ENCODE data around the gene ENTPD2.
A peak's percentile ranks its signal among the peaks of the same experiment; 100 is the strongest.

The ENTPD2 gene

GRCh38 chr9:137045294-137046087 lies 8.4 kb downstream of the ENTPD2 start (continued):
- TF ChIP-seq ZNF391 (tag by site-specific recombination; IDR thresholded peaks at IDR 0.05; ENCODE audit: borderline replicate concordance, low read depth) (no peak), ZNF510 (tag by site-specific recombination; IDR thresholded peaks at IDR 0.05; ENCODE audit: insufficient replicate concordance) (no peak), ZNF274 (IDR thresholded peaks at IDR 0.05; ENCODE audit: low read length) (no peak), ZNF274 (tag by site-specific recombination; IDR thresholded peaks at IDR 0.05; ENCODE audit: borderline replicate concordance) (no peak), ZNF19 (tag by site-specific recombination; IDR thresholded peaks at IDR 0.05; ENCODE audit: low read depth) (no peak), ZSCAN4 (tag by site-specific recombination; IDR thresholded peaks at IDR 0.05) (no peak), ZNF133 (tag by site-specific recombination; IDR thresholded peaks at IDR 0.05) (no peak), ZNF211 (tag by site-specific recombination; IDR thresholded peaks at IDR 0.05; ENCODE audit: low read depth) (no peak), MYNN (tag by site-specific recombination; IDR thresholded peaks at IDR 0.05; ENCODE audit: borderline replicate concordance) (no peak), ZNF488 (tag by site-specific recombination; IDR thresholded peaks at IDR 0.05) (no peak), ZBTB26 (tag by site-specific recombination; optimal IDR thresholded peaks at IDR 0.05) (peak; percentile 68), ZNF398 (tag by site-specific recombination; IDR thresholded peaks at IDR 0.05) (no peak), ZNF473 (tag by site-specific recombination; IDR thresholded peaks at IDR 0.05) (no peak), PBX3 (CRISPR knock-in tag; IDR thresholded peaks at IDR 0.05) (no peak), ZNF660 (tag by site-specific recombination; IDR thresholded peaks at IDR 0.05) (no peak), ZBTB49 (tag by site-specific recombination; IDR thresholded peaks at IDR 0.05; ENCODE audit: low read depth) (no peak), ZNF324 (tag by site-specific recombination; IDR thresholded peaks at IDR 0.05) (no peak), KLF17 (tag by site-specific recombination; IDR thresholded peaks at IDR 0.05) (no peak), HIC1 (tag by site-specific recombination; IDR thresholded peaks at IDR 0.05) (peak; percentile 83), ZNF626 (tag by site-specific recombination; IDR thresholded peaks at IDR 0.05) (no peak), ZNF600 (tag by site-specific recombination; IDR thresholded peaks at IDR 0.05) (peak; percentile 12), BCL6B (tag by site-specific recombination; IDR thresholded peaks at IDR 0.05) (no peak), ZNF654 (tag by site-specific recombination; IDR thresholded peaks at IDR 0.05; ENCODE audit: low read depth) (no peak), KLF16 (tag by site-specific recombination; IDR thresholded peaks at IDR 0.05) (no peak), ZFP69B (tag by site-specific recombination; IDR thresholded peaks at IDR 0.05) (0 out of 2 replicates have a peak, but pooled peaks have one; percentile 16)
